ENCODE results near the gene FMN1. TPM values are rescaled to one million over a fixed set of nuclear protein-coding genes. Genes with fewer than 3 reads are reported as not detected.

Gene FMN1
- polyA plus RNA-seq, 1 experiment: 3.7 TPM

GRCh38 chr15:33190539-33190938 is 4.0 kb downstream of the FMN1 start:
- Histone ChIP-seq H3K27me3 (ENCODE audit: control insufficient read depth, insufficient read depth, low read length) (peaks cover 34% of the 10 kb centered on the region), H3K4me3 (ENCODE audit: low read depth, low read length) (no peak overlapping the region), H3K9me3 (ENCODE audit: control insufficient read depth, insufficient read depth, low read length) (no peaks in the 10 kb centered on the region), H3K27ac (ENCODE audit: low read depth, low read length) (no peak overlapping the region)
- ChIA-PET CTCF (no interaction called here), POLR2A (no interaction called here)
- DNase-seq (ENCODE audit: low read depth, low spot score): no peak
- TF ChIP-seq CTCF (IDR thresholded peaks at IDR 0.05; ENCODE audit: low read depth, low read length): no peak

GRCh38 chr15:33188641-33189257 is 5.8 kb downstream of the FMN1 start:
- ChIA-PET POLR2A (no interaction called here), CTCF (no interaction called here)
- no peak overlapping the region for H3K4me3 ChIP-seq (ENCODE audit: low read depth, low read length)
- no peaks in the 10 kb centered on the region for H3K9me3 ChIP-seq (ENCODE audit: control insufficient read depth, insufficient read depth, low read length)
- H3K27ac ChIP-seq (ENCODE audit: low read depth, low read length): no peak overlapping the region
- no peak for DNase-seq (ENCODE audit: low read depth, low spot score)
- H3K27me3 ChIP-seq (ENCODE audit: control insufficient read depth, insufficient read depth, low read length): peaks cover 34% of the 10 kb centered on the region
- no peak for TF ChIP-seq CTCF (IDR thresholded peaks at IDR 0.05; ENCODE audit: low read depth, low read length)

GRCh38 chr15:33188159-33188558 is 6.4 kb downstream of the FMN1 start:
- Histone ChIP-seq H3K9me3 (ENCODE audit: control insufficient read depth, insufficient read depth, low read length) (no peaks in the 10 kb centered on the region), H3K27ac (ENCODE audit: low read depth, low read length) (no peak overlapping the region), H3K27me3 (ENCODE audit: control insufficient read depth, insufficient read depth, low read length) (peaks cover 28% of the 10 kb centered on the region), H3K4me3 (ENCODE audit: low read depth, low read length) (no peak overlapping the region)
- ChIA-PET CTCF (no interaction called here), POLR2A (no interaction called here)
- no peak for TF ChIP-seq CTCF (IDR thresholded peaks at IDR 0.05; ENCODE audit: low read depth, low read length)
- DNase-seq (ENCODE audit: low read depth, low spot score): no peak

- peaks cover 7% of the 10 kb centered on the region for H3K27me3 ChIP-seq (ENCODE audit: control insufficient read depth, insufficient read depth, low read length)
- POLR2A ChIA-PET: no interaction called here
- CTCF ChIA-PET: no interaction called here
- H3K4me3 ChIP-seq (ENCODE audit: low read depth, low read length): no peak overlapping the region
- no peak overlapping the region for H3K27ac ChIP-seq (ENCODE audit: low read depth, low read length)
- H3K9me3 ChIP-seq (ENCODE audit: control insufficient read depth, insufficient read depth, low read length): no peaks in the 10 kb centered on the region
- no peak for DNase-seq (ENCODE audit: low read depth, low spot score)
- TF ChIP-seq CTCF (IDR thresholded peaks at IDR 0.05; ENCODE audit: low read depth, low read length): no peak
These were observed 11.2 kb downstream of the FMN1 start for GRCh38 chr15:33183334-33183733.

GRCh38 chr15:33182926-33183325 is 11.6 kb downstream of the FMN1 start:
- no peak overlapping the region for H3K27ac ChIP-seq (ENCODE audit: low read depth, low read length)
- no peaks in the 10 kb centered on the region for H3K9me3 ChIP-seq (ENCODE audit: control insufficient read depth, insufficient read depth, low read length)
- H3K27me3 ChIP-seq (ENCODE audit: control insufficient read depth, insufficient read depth, low read length): peaks cover 8% of the 10 kb centered on the region
- no peak for DNase-seq (ENCODE audit: low read depth, low spot score)
- CTCF ChIA-PET: no interaction called here
- POLR2A ChIA-PET: no interaction called here
- no peak overlapping the region for H3K4me3 ChIP-seq (ENCODE audit: low read depth, low read length)
- no peak for TF ChIP-seq CTCF (IDR thresholded peaks at IDR 0.05; ENCODE audit: low read depth, low read length)

Measured in AG04450 (cell line).